Measurements from ENCODE around the gene DDX47.
"Not testable (repeated sequence)": the region's sequence is repeated elsewhere in the genome, so short reads cannot be mapped to it uniquely, and the experiment has no call there.

The DDX47 gene

DNA sequence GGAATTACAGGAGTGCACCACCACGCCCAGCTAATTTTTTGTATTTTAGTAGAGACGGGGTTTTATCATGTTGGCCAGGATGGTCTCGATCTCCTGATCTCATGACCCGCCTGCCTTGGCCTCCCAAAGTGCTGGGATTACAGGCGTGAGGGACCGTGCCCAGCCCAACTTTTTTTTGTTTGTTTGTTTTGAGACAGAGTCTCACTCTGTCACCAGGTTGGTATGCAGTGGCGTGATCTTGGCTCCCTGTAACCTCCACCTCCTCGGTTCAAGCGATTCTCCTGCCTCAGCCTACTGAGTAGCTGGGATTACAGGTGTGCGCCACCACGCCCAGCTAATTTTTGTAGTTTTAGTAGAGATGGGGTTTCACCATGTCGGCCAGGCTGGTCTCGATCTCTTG lies 28.3 kb downstream of the DDX47 start:
- H3K27ac ChIP-seq (ENCODE audit: low read depth, low read length); H3K4me3 ChIP-seq (ENCODE audit: low read length); H3K27me3 ChIP-seq (ENCODE audit: insufficient read depth, low read length); H3K9ac ChIP-seq (ENCODE audit: low read depth, low read length); H3K4me1 ChIP-seq (ENCODE audit: insufficient read depth, low read length); H3K9me3 ChIP-seq (ENCODE audit: insufficient read depth, low read depth, low read length): not testable (repeated sequence)
- 97% methylated on average over 13 of the region's 13 CpGs for WGBS
- peaks cover 12% of the 10 kb centered on the region; the same call in 1 of the 2 replicates for H3K36me3 ChIP-seq (ENCODE audit: insufficient read depth, low read length)

DNA sequence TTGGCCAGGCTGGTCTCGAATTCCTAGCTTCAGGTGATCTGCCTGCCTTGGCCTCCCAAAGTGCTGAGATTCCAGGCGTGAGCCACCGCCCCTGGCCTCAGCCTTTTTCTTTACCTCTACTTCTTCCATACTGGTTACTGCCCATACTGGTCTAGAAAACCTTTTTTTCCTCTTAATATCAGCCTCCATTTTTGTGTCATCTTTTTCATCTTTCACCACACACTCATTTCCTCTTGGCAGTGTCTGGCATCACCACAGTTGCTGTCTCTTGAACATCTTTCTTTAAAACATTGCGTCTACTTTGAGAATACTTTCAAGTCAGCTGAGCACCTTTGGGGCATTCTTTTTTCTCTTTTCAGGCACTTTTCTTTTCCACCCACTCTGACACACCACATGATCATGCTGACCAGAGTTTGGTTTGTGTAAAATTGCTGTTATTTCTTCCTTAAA lies 32.7 kb downstream of the DDX47 start:
- WGBS: 94% methylated on average over 4 of the region's 4 CpGs
- Histone ChIP-seq H3K4me1 (ENCODE audit: insufficient read depth, low read length) (no peaks in the 10 kb centered on the region), H3K9ac (ENCODE audit: low read depth, low read length) (no peak overlapping the region), H3K27ac (ENCODE audit: low read depth, low read length) (no peak overlapping the region), H3K36me3 (ENCODE audit: insufficient read depth, low read length) (no peaks in the 10 kb centered on the region; the same call in 1 of the 2 replicates), H3K27me3 (ENCODE audit: insufficient read depth, low read length) (no peaks in the 10 kb centered on the region), H3K9me3 (ENCODE audit: insufficient read depth, low read depth, low read length) (no peaks in the 10 kb centered on the region; the same call in 1 of the 2 replicates), H3K4me3 (ENCODE audit: low read length) (no peak overlapping the region)

DNA sequence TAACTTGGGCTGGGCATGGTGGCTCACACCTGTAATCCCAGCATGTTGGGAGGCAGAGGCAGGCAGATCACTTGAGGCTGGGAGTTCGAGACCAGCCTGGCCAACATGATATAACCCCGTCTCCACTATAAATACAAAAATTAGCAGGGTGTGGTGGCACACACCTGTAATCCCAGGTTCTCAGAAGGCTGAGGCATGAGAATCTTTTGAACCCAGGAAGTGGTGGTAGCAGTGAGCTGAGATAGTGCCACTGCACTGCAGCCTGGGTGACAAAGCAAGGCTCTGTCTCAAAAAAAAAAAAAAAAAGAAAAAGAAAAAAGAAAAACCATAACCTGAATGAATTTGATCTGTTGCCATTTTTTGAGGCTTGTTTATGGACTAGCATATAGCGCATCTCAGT lies 33.6 kb downstream of the DDX47 start:
- H3K36me3 ChIP-seq (ENCODE audit: insufficient read depth, low read length); H3K4me1 ChIP-seq (ENCODE audit: insufficient read depth, low read length); H3K9ac ChIP-seq (ENCODE audit: low read depth, low read length); H3K4me3 ChIP-seq (ENCODE audit: low read length); H3K27ac ChIP-seq (ENCODE audit: low read depth, low read length); H3K9me3 ChIP-seq (ENCODE audit: insufficient read depth, low read depth, low read length); H3K27me3 ChIP-seq (ENCODE audit: insufficient read depth, low read length): not testable (repeated sequence)
- WGBS: 98% methylated on average over 3 of the region's 3 CpGs

DNA sequence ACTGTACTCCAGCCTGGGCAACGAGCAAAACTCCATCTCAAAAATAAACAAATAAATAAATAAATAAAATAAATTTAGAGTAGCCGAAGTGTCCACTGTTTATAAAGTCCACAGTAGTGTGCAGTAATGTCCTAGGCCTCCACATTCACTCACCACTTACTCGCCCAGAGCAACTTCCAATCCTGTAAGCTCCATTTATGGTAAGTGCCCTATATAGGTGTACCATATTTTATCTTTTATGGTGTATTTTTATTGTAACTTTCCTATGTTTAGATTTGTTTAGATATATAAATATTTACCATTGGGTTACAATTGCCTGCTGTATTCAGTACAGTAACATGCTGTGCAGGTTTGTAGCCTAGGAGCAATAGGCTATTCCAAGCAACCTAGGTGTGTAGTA lies 40.3 kb downstream of the DDX47 start:
- Histone ChIP-seq H3K27me3 (ENCODE audit: insufficient read depth, low read length) (no peaks in the 10 kb centered on the region), H3K4me1 (ENCODE audit: insufficient read depth, low read length) (no peaks in the 10 kb centered on the region), H3K4me3 (ENCODE audit: low read length) (no peak overlapping the region), H3K36me3 (ENCODE audit: insufficient read depth, low read length) (no peaks in the 10 kb centered on the region), H3K9me3 (ENCODE audit: insufficient read depth, low read depth, low read length) (no peaks in the 10 kb centered on the region; the same call in 1 of the 2 replicates), H3K9ac (ENCODE audit: low read depth, low read length) (no peak overlapping the region), H3K27ac (ENCODE audit: low read depth, low read length) (no peak overlapping the region)
- no CpG with 5 or more reads among the region's 3 CpGs for WGBS

DNA sequence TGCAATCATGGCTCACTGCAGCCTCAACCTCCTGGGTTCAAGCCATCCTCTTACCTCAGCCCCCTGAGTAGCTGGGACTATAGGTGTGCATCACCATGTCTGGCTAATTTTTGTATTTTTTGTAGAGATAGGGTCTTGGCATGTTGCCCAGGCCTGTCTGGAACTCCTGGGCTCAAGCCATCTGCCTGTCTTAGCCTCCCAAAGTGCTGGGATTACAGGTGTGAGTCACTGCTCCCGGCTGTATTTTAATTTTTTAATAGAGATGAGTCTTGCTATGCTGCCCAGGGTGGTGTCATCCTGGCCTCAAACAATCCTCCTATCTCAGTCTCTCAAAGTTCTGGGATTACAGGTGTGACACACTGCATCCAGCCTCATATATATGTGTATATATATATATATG lies 46.5 kb downstream of the DDX47 start:
- no CpG with 5 or more reads among the region's 1 CpG for WGBS
- no peaks in the 10 kb centered on the region for H3K4me1 ChIP-seq (ENCODE audit: insufficient read depth, low read length)
- no peaks in the 10 kb centered on the region for H3K9me3 ChIP-seq (ENCODE audit: insufficient read depth, low read depth, low read length)
- H3K9ac ChIP-seq (ENCODE audit: low read depth, low read length): no peak overlapping the region
- no peak overlapping the region for H3K27ac ChIP-seq (ENCODE audit: low read depth, low read length)
- H3K36me3 ChIP-seq (ENCODE audit: insufficient read depth, low read length): no peaks in the 10 kb centered on the region
- no peaks in the 10 kb centered on the region for H3K27me3 ChIP-seq (ENCODE audit: insufficient read depth, low read length)
- no peak overlapping the region for H3K4me3 ChIP-seq (ENCODE audit: low read length)

DNA sequence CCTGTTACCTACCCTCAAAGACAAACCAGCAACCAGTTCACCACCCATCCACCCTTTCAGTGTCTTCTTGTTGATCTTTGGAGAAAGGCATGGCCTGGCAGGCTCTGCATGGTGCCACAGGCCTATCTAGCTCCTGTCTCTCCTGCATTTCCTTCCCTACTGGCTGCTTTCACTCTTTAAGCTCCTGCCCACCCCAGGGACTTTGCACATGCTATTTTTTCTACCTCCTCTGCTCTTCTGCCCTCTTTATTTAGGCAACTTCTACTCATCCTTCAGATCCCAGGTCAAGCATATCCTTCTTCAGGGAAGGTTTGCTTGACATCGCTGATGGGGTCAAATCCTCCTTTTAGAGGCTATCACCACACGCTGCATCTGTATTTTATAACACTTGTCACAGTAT lies 51.1 kb downstream of the DDX47 start:
- Histone ChIP-seq H3K9me3 (ENCODE audit: insufficient read depth, low read depth, low read length) (no peaks in the 10 kb centered on the region), H3K4me1 (ENCODE audit: insufficient read depth, low read length) (no peaks in the 10 kb centered on the region), H3K9ac (ENCODE audit: low read depth, low read length) (no peak overlapping the region), H3K27ac (ENCODE audit: low read depth, low read length) (no peak overlapping the region), H3K4me3 (ENCODE audit: low read length) (no peak overlapping the region), H3K36me3 (ENCODE audit: insufficient read depth, low read length) (no peaks in the 10 kb centered on the region), H3K27me3 (ENCODE audit: insufficient read depth, low read length) (no peaks in the 10 kb centered on the region)
- 100% methylated on average over 2 of the region's 2 CpGs for WGBS

DNA sequence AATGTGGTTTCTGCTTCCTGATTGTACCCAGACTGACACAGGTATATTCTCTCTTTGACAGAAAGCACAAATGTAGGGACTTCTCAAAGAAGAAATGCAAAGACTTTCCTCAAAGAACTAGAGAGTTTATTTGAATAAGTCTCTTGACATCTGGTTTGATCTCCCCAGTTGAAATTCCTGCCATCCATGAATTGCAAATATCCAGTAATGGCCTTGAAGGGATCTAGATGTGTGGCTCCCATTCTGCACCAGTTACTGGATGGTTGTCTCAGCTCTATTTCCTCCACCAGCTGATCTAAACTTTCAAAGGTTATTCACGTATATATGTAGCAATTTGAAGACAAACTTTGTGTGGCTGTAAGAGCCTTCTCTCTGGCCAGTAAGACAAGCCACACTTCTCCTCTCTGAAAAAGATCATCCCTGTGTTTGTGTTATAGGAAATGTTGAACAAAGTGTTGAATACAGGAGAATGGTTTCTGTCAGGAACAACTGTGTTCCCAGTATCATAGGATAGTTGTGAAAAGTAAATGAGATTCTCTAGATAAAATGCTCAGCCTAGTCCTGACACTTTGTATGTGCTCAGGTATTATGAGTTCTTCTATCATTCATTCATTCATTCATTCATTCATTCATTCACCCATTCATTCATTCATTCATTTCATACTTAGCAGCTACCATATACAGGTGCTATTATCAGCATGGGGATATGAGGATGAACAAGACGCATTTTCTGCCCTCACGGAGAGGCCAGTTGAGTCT lies 55.5 kb downstream of the DDX47 start:
- no peaks in the 10 kb centered on the region for H3K36me3 ChIP-seq (ENCODE audit: insufficient read depth, low read length)
- no peak overlapping the region for H3K27ac ChIP-seq (ENCODE audit: low read depth, low read length)
- H3K9me3 ChIP-seq (ENCODE audit: insufficient read depth, low read depth, low read length): no peaks in the 10 kb centered on the region
- peaks cover 18% of the 10 kb centered on the region for H3K4me1 ChIP-seq (ENCODE audit: insufficient read depth, low read length)
- 83% methylated on average over 2 of the region's 3 CpGs for WGBS
- no peak overlapping the region for H3K4me3 ChIP-seq (ENCODE audit: low read length)
- no peaks in the 10 kb centered on the region for H3K27me3 ChIP-seq (ENCODE audit: insufficient read depth, low read length)
- H3K9ac ChIP-seq (ENCODE audit: low read depth, low read length): no peak overlapping the region

DNA sequence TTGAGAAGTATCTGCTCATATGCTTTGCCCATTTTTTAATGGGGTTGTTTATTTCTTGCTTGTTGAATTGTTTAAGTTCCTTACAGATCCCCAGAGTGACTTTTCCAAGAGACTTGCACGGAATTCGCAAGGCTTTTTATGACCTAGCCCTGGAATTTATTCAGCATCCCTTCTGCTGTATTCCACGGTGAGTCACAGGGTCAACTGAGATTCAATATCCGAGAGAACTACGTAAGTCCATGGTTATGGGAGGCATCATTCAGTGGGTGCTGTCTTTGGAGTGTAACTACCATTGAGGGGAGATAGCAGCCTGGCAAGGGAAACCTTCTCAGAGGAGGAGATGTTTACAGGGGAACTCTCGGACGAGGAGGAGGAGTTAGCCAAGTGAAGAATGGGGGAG lies 57.3 kb downstream of the DDX47 start:
- 78% methylated on average over 7 of the region's 7 CpGs for WGBS
- Histone ChIP-seq H3K27ac (ENCODE audit: low read depth, low read length) (no peak overlapping the region), H3K9ac (ENCODE audit: low read depth, low read length) (no peak overlapping the region), H3K36me3 (ENCODE audit: insufficient read depth, low read length) (no peaks in the 10 kb centered on the region), H3K4me3 (ENCODE audit: low read length) (no peak overlapping the region), H3K4me1 (ENCODE audit: insufficient read depth, low read length) (peaks cover 26% of the 10 kb centered on the region), H3K9me3 (ENCODE audit: insufficient read depth, low read depth, low read length) (no peaks in the 10 kb centered on the region), H3K27me3 (ENCODE audit: insufficient read depth, low read length) (no peaks in the 10 kb centered on the region)

DNA sequence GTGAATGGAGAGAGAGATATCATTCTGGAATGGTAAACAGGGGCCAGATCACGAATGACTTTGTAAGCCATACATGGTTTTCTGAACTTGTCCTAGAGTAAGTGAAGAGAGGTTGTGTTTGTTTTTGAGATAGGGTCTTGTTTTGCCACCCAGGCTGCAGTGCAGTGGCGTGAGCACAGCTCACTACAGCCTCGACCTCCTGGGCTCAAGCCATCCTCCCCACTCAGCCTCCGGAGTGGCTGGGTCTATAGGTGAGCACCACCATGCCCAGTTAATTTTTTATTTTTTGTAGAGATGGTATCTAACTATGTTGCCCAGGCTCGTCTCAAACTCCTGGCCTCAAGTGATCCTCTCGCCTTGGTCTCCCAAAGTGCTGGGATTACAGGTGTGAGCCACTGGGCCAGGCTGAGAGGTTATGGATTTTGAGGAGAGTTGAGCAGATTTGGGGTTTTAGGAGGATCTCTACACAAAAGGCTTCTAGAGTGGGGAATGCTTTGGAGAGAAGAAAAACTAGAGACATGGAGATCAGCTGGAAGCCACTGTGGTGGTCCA lies 58.5 kb downstream of the DDX47 start:
- Histone ChIP-seq H3K27ac (ENCODE audit: low read depth, low read length) (no peak overlapping the region), H3K9ac (ENCODE audit: low read depth, low read length) (no peak overlapping the region), H3K27me3 (ENCODE audit: insufficient read depth, low read length) (no peaks in the 10 kb centered on the region), H3K4me3 (ENCODE audit: low read length) (no peak overlapping the region), H3K4me1 (ENCODE audit: insufficient read depth, low read length) (peaks cover 26% of the 10 kb centered on the region), H3K36me3 (ENCODE audit: insufficient read depth, low read length) (no peaks in the 10 kb centered on the region), H3K9me3 (ENCODE audit: insufficient read depth, low read depth, low read length) (no peaks in the 10 kb centered on the region)
- 94% methylated on average over 6 of the region's 6 CpGs for WGBS

DNA sequence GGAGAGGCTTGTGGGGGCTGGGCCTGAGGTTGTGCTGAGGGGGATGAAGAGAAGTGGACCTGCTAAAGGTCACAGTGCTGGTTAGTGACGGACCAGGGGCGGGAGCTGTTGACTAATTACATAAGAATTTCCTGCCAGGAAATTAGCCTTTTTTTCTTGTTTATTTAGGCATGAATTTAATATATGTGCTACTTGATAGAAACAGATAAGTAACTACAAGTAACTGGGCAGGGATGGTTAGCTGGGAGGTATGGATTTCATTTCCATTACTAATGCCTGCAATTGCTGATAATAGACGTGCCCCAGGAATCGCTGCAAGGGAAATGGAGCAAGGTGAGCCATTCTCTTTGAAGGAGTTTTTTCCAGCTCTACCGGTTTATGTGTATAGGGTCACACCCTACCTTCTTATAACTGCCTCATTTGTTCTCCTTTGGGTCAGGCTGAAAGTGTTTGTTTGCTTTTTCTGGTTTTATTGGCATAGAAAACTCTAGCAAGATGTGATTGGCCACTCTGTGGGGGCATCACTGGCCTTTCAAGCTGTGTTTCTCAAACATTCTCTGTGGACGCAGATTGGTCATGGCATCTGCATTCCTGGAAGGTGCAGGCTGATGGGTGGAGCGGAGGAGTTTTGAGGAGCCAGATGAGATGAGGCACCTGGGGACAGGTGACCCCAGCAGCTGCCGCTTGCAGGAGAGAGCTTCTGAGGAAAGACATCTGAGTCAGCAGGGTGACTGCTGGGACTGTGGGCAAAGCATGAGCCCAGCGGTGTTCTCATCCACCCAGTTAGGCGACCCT lies 59.2 kb downstream of the DDX47 start:
- Histone ChIP-seq H3K4me1 (ENCODE audit: insufficient read depth, low read length) (peaks cover 26% of the 10 kb centered on the region), H3K9ac (ENCODE audit: low read depth, low read length) (no peak overlapping the region), H3K36me3 (ENCODE audit: insufficient read depth, low read length) (no peaks in the 10 kb centered on the region), H3K4me3 (ENCODE audit: low read length) (no peak overlapping the region), H3K27me3 (ENCODE audit: insufficient read depth, low read length) (no peaks in the 10 kb centered on the region), H3K27ac (ENCODE audit: low read depth, low read length) (0 out of 2 replicates have a peak overlapping the region, but pooled peaks have one; percentile 32), H3K9me3 (ENCODE audit: insufficient read depth, low read depth, low read length) (no peaks in the 10 kb centered on the region)
- WGBS: 78% methylated on average over 9 of the region's 10 CpGs

DNA sequence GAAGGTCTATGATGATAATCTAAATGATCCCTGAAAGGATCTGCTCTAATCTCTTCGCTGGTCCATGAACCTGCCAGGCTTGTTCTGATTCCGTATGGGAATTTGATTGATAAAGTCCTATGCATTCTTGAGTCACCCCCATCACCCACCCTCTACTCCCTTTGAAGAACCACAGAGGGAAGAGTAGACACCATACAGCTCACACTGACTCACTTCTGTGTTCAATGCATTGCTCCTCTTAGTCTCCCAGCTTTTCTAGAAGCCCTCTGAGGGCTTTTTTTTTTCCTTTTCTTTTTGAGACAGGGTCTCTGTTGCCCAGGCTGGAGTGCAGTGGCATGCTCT lies 59.8 kb downstream of the DDX47 start:
- Histone ChIP-seq H3K36me3 (ENCODE audit: insufficient read depth, low read length) (no peaks in the 10 kb centered on the region), H3K9me3 (ENCODE audit: insufficient read depth, low read depth, low read length) (no peaks in the 10 kb centered on the region), H3K27ac (ENCODE audit: low read depth, low read length) (no peak overlapping the region), H3K4me3 (ENCODE audit: low read length) (no peak overlapping the region), H3K4me1 (ENCODE audit: insufficient read depth, low read length) (peaks cover 26% of the 10 kb centered on the region), H3K27me3 (ENCODE audit: insufficient read depth, low read length) (no peaks in the 10 kb centered on the region), H3K9ac (ENCODE audit: low read depth, low read length) (no peak overlapping the region)
- WGBS: 100% methylated on average over 2 of the region's 2 CpGs
